H9 (cell line): ENCODE measurements around the gene SPATA20. TPM values are rescaled to one million over a fixed set of nuclear protein-coding genes. Genes with fewer than 3 reads are reported as not detected.

ENCODE experiments used
- DNase-seq: peaks from one replicate; pipeline ENCODE4 v3.0.0-alpha.2; 2017
- H2AFZ ChIP-seq: one replicate; pipeline ENCODE4 v1.6.1; 2013; ENCODE audit warnings: mild to moderate bottlenecking, low read length, control low read depth, moderate library complexity
- H2AK5ac ChIP-seq: 2 replicates; pipeline ENCODE4 v1.6.1; 2013; ENCODE audit warnings: low read length, control low read depth, mixed read lengths; ENCODE audit not compliant: insufficient read length
- H2BK120ac ChIP-seq: one replicate; pipeline ENCODE4 v1.6.1; 2013; ENCODE audit warnings: low read depth, mild to moderate bottlenecking, low read length, control low read depth, inconsistent platforms; ENCODE audit not compliant: poor library complexity, severe bottlenecking
- H2BK12ac ChIP-seq: 2 replicates; pipeline ENCODE4 v1.6.1; 2013; ENCODE audit warnings: low read length, control low read depth, mixed read lengths, low read depth; ENCODE audit not compliant: insufficient read length
- H2BK15ac ChIP-seq: 2 replicates; pipeline ENCODE4 v1.6.1; 2013; ENCODE audit warnings: low read depth, low read length, control low read depth
- H2BK20ac ChIP-seq: one replicate; pipeline ENCODE4 v1.6.1; 2013; ENCODE audit warnings: low read depth, mild to moderate bottlenecking, low read length, control low read depth, inconsistent platforms; ENCODE audit not compliant: poor library complexity, severe bottlenecking
- H2BK5ac ChIP-seq: 2 replicates; pipeline ENCODE4 v1.6.1; 2013; ENCODE audit warnings: low read length, control low read depth, mixed read lengths; ENCODE audit not compliant: insufficient read length
- H3K14ac ChIP-seq: 2 replicates; pipeline ENCODE4 v1.6.1; 2013; ENCODE audit warnings: low read length, control low read depth; ENCODE audit not compliant: insufficient read depth
- H3K18ac ChIP-seq: 2 replicates; pipeline ENCODE4 v1.6.1; 2013; ENCODE audit warnings: low read depth, mild to moderate bottlenecking, mixed read lengths, low read length, control low read depth; ENCODE audit not compliant: insufficient read length
- H3K23ac ChIP-seq: 2 replicates; pipeline ENCODE4 v1.6.1; 2013; ENCODE audit warnings: low read length, control low read depth, mixed read lengths, low read depth; ENCODE audit not compliant: insufficient read length
- H3K23me2 ChIP-seq: 2 replicates; pipeline ENCODE4 v1.6.1; 2013; ENCODE audit warnings: low read depth, mild to moderate bottlenecking, mixed read lengths, low read length, control low read depth; ENCODE audit not compliant: insufficient read length, poor library complexity, severe bottlenecking
- H3K27ac ChIP-seq: 2 replicates; pipeline ENCODE4 v1.5.1; 2013; ENCODE audit warnings: low read length, control low read depth, mixed read lengths, low read depth; ENCODE audit not compliant: insufficient read length
- H3K27me3 ChIP-seq: 2 replicates; pipeline ENCODE4 v1.6.1; 2013; ENCODE audit warnings: low read length, control low read depth, inconsistent platforms; ENCODE audit not compliant: insufficient read depth
- H3K4ac ChIP-seq: 2 replicates; pipeline ENCODE4 v1.6.1; 2013; ENCODE audit warnings: low read depth, mild to moderate bottlenecking, control low read depth, inconsistent platforms, low read length, moderate library complexity
- H3K4me1 ChIP-seq: 2 replicates; pipeline ENCODE4 v1.6.1; 2013; ENCODE audit warnings: low read length, control low read depth, inconsistent platforms; ENCODE audit not compliant: insufficient read depth
- H3K4me2 ChIP-seq: 2 replicates; pipeline ENCODE4 v1.6.1; 2013; ENCODE audit warnings: low read length, control low read depth, mixed read lengths; ENCODE audit not compliant: insufficient read length, insufficient read depth
- H3K56ac ChIP-seq: 2 replicates; pipeline ENCODE4 v1.6.1; 2013; ENCODE audit warnings: low read depth, mild to moderate bottlenecking, mixed read lengths, low read length, control low read depth; ENCODE audit not compliant: insufficient read length
- H3K79me1 ChIP-seq: 2 replicates; pipeline ENCODE4 v1.6.1; 2013; ENCODE audit warnings: low read depth, mild to moderate bottlenecking, moderate library complexity, low read length, control low read depth, inconsistent platforms; ENCODE audit not compliant: insufficient read depth, poor library complexity, severe bottlenecking
- H3K79me2 ChIP-seq: 2 replicates; pipeline ENCODE4 v1.6.1; 2013; ENCODE audit warnings: low read length, control low read depth, inconsistent platforms; ENCODE audit not compliant: insufficient read depth
- H3K9ac ChIP-seq: 2 replicates; pipeline ENCODE4 v1.6.1; 2013; ENCODE audit warnings: low read length, control low read depth, mixed read lengths; ENCODE audit not compliant: insufficient read length; ENCODE audit errors: extremely low read depth
- H3K9me3 ChIP-seq: one replicate; pipeline ENCODE4 v1.6.1; 2013; ENCODE audit warnings: low read depth, low read length, inconsistent platforms; ENCODE audit not compliant: control insufficient read depth
- H3T11ph ChIP-seq: one replicate; pipeline ENCODE4 v1.6.1; 2013; ENCODE audit warnings: mild to moderate bottlenecking, low read length, control low read depth, inconsistent platforms
- H4K20me1 ChIP-seq: one replicate; pipeline ENCODE4 v1.6.1; 2013; ENCODE audit not compliant: control insufficient read depth, insufficient read length, insufficient read depth
- H4K5ac ChIP-seq: 2 replicates; pipeline ENCODE4 v1.6.1; 2013; ENCODE audit warnings: low read depth, mild to moderate bottlenecking, mixed read lengths, low read length, control low read depth; ENCODE audit not compliant: insufficient read length
- H4K8ac ChIP-seq: replicated peaks from 2 replicates; pipeline ENCODE4 v1.6.1; 2013; ENCODE audit warnings: low read length, control low read depth, mixed read lengths, low read depth; ENCODE audit not compliant: insufficient read length
- H4K91ac ChIP-seq: 2 replicates; pipeline ENCODE4 v1.6.1; 2013; ENCODE audit warnings: low read depth, mild to moderate bottlenecking, moderate library complexity, mixed read lengths, low read length, control low read depth; ENCODE audit not compliant: insufficient read length
- H3K27ac Mint-ChIP-seq, 3 experiments: 2 replicates in 2 of 3; 3 replicates in 1 of 3; pipeline ENCODE4 v1.8.0; 2020 to 2021; ENCODE audit warnings: mixed read lengths in 3 of 3, mild to moderate bottlenecking in 1 of 3, moderate library complexity in 1 of 3
- H3K27me3 Mint-ChIP-seq: 2 replicates; pipeline ENCODE4 v1.8.0; 2021; ENCODE audit warnings: low read depth, mild to moderate bottlenecking, moderate library complexity, mixed read lengths
- H3K36me3 Mint-ChIP-seq, 3 experiments: 2 replicates in 2 of 3; 3 replicates in 1 of 3; pipeline ENCODE4 v1.8.0; 2020 to 2021; ENCODE audit warnings: low read depth in 3 of 3, mixed read lengths in 3 of 3; ENCODE audit not compliant: insufficient read depth in 1 of 3
- H3K4me1 Mint-ChIP-seq, 2 experiments: 2 replicates each; pipeline ENCODE4 v1.8.0; 2020; ENCODE audit warnings: mixed read lengths in 2 of 2
- H3K4me3 Mint-ChIP-seq, 2 experiments: 2 replicates in 1 of 2; 3 replicates in 1 of 2; pipeline ENCODE4 v1.8.0; 2020 to 2021; ENCODE audit warnings: mild to moderate bottlenecking in 2 of 2, mixed read lengths in 2 of 2, moderate library complexity in 1 of 2
- H3K9me3 Mint-ChIP-seq, 2 experiments: 2 replicates in 1 of 2; 3 replicates in 1 of 2; pipeline ENCODE4 v1.8.0; 2020; ENCODE audit warnings: mild to moderate bottlenecking in 2 of 2, mixed read lengths in 2 of 2, moderate library complexity in 1 of 2
- CTCF ChIP-seq: fragments of 200-600 bp; sonication (generic); conservative IDR thresholded peaks from 3 replicates; pipeline ENCODE4 v1.8.0; 2021; ENCODE audit warnings: antibody characterized with exemption, mild to moderate bottlenecking
- WGBS: extraction: QIAGEN DNeasy Blood & Tissue Kit; methylation state at CpG from one replicate; pipeline ENCODE4 v1.1.7; 2013; ENCODE audit warnings: missing lambda C conversion rate, low lambda C conversion rate, mixed read lengths; ENCODE audit not compliant: insufficient read length; ENCODE audit errors: extremely low coverage; 5-methylcytosine and 5-hydroxymethylcytosine counted together
- total RNA-seq: library from RNA; stranded (reverse); gene quantifications from 2 replicates; pipeline ENCODE4 v1.2.1, GENCODE V29; 2021

Gene SPATA20
- total RNA-seq, 1 experiment from 2014 or later: 23.9 TPM

DNA sequence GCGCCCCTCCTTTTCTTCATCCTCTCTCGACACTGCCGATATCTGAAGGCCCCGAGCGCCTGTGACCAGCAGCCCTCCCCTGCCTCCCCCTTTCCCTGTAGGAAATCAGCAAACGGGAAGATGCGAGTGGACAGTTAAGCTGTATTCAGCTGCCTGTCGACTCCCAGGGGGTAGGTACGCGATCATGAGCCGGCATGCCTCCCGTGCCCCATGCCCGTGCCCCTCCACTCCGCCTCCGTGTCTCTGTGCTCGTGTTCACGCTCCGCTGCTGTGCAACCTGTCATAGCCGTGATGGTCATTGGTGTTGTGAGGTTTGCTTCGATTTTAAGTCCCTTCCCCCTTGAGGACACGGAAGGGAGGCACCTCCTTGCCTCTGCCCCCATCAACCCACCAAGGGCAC, 47.9 kb downstream of the SPATA20 start:
- no peaks in the 10 kb centered on the region for H3K4me1 ChIP-seq
- no peak overlapping the region for H2BK120ac ChIP-seq
- H3K23me2 ChIP-seq: no peaks in the 10 kb centered on the region
- no peak overlapping the region for H2AK5ac ChIP-seq
- no peak overlapping the region for H4K91ac ChIP-seq
- H4K20me1 ChIP-seq: peaks cover 2% of the 10 kb centered on the region
- peaks cover 2% of the 10 kb centered on the region; the same call in 1 of the 2 replicates for H3K27me3 Mint-ChIP-seq
- H3K23ac ChIP-seq: no peak overlapping the region
- H3K14ac ChIP-seq: no peak overlapping the region
- H3K27ac Mint-ChIP-seq: peak overlapping the region in 1 of 3 experiments; percentile 90; a peak in 2 of 7 replicates
- peaks cover 0 to 2% (median 0%) of the 10 kb centered on the region in 3 experiments; a peak in 2 of 7 replicates for H3K36me3 Mint-ChIP-seq
- DNase-seq: no peak
- H2AFZ ChIP-seq: no peak overlapping the region
- H3K4me3 Mint-ChIP-seq: no peak overlapping the region
- no peak overlapping the region for H3K9ac ChIP-seq
- no peak overlapping the region for H4K5ac ChIP-seq
- H2BK12ac ChIP-seq: no peak overlapping the region
- H3K79me1 ChIP-seq: no peaks in the 10 kb centered on the region
- H2BK20ac ChIP-seq: no peak overlapping the region
- no peak overlapping the region for H3K4me2 ChIP-seq
- H3T11ph ChIP-seq: no peak overlapping the region
- peaks cover 7 to 15% of the 10 kb centered on the region in 2 experiments for H3K4me1 Mint-ChIP-seq
- no peak overlapping the region for H3K56ac ChIP-seq
- H2BK5ac ChIP-seq: no peak overlapping the region
- no peaks in the 10 kb centered on the region for H3K79me2 ChIP-seq
- H3K4ac ChIP-seq: no peak overlapping the region
- no peak overlapping the region for H4K8ac ChIP-seq
- H2BK15ac ChIP-seq: no peak overlapping the region
- no peak overlapping the region for H3K27ac ChIP-seq
- no peak overlapping the region for H3K18ac ChIP-seq
- no peak for TF ChIP-seq CTCF
- WGBS: no CpG with 5 or more reads among the region's 21 CpGs
- H3K9me3 Mint-ChIP-seq: no peaks in the 10 kb centered on the region
- H3K9me3 ChIP-seq: no peaks in the 10 kb centered on the region
- no peaks in the 10 kb centered on the region for H3K27me3 ChIP-seq
